H7 (cell line): Measurements from ENCODE around the gene CLSTN2. TPM values are rescaled to one million over a fixed set of nuclear protein-coding genes. Genes with fewer than 3 reads are reported as not detected.

Experiments used
- DNase-seq: peaks from one replicate; pipeline ENCODE4 v3.0.0; 2012
- H3K27me3 ChIP-seq: 2 replicates; pipeline ENCODE4 v1.6.0; 2011; ENCODE audit warnings: mild to moderate bottlenecking, low read length; ENCODE audit not compliant: control insufficient read depth, insufficient read depth
- H3K36me3 ChIP-seq: replicated peaks from 2 replicates; pipeline ENCODE4 v1.5.1; 2011; ENCODE audit warnings: low read length; ENCODE audit not compliant: control insufficient read depth, insufficient read depth
- H3K4me3 ChIP-seq: 2 replicates; pipeline ENCODE4 v1.5.1; 2011; ENCODE audit warnings: low read depth, mild to moderate bottlenecking, control low read depth, low read length, moderate library complexity; ENCODE audit not compliant: insufficient read depth
- total RNA-seq: library from RNA; depleted of rRNA; stranded (reverse); fragments of >200 nt; shearing (Covaris generic); gene quantifications from 2 replicates; pipeline ENCODE4 v1.2.3, GENCODE V29; 2014

The CLSTN2 gene
- total RNA-seq, 1 experiment from 2014 or later: 0.10 TPM

GRCh38 chr3:140319739-140320138 lies 384.8 kb downstream of the CLSTN2 start:
- no peak for DNase-seq
- no peak overlapping the region for H3K4me3 ChIP-seq
- no peaks in the 10 kb centered on the region; the same call in 1 of the 2 replicates for H3K27me3 ChIP-seq
- no peaks in the 10 kb centered on the region for H3K36me3 ChIP-seq

- Histone ChIP-seq H3K36me3 (no peaks in the 10 kb centered on the region), H3K4me3 (no peak overlapping the region), H3K27me3 (no peaks in the 10 kb centered on the region; the same call in 1 of the 2 replicates)
- DNase-seq: no peak
Measured at GRCh38 chr3:140323561-140323960, 388.6 kb downstream of the CLSTN2 start.

GRCh38 chr3:140332131-140332530 lies 397.1 kb downstream of the CLSTN2 start:
- Histone ChIP-seq H3K36me3 (no peaks in the 10 kb centered on the region), H3K4me3 (no peak overlapping the region), H3K27me3 (no peaks in the 10 kb centered on the region; the same call in 1 of the 2 replicates)
- no peak for DNase-seq

- Histone ChIP-seq H3K27me3 (no peaks in the 10 kb centered on the region; the same call in 1 of the 2 replicates), H3K36me3 (no peaks in the 10 kb centered on the region), H3K4me3 (no peak overlapping the region)
- no peak for DNase-seq
Measured at GRCh38 chr3:140334132-140334929, 399.3 kb downstream of the CLSTN2 start.

GRCh38 chr3:140336465-140336864 lies 401.5 kb downstream of the CLSTN2 start:
- DNase-seq: no peak
- Histone ChIP-seq H3K36me3 (no peaks in the 10 kb centered on the region), H3K4me3 (no peak overlapping the region), H3K27me3 (no peaks in the 10 kb centered on the region; the same call in 1 of the 2 replicates)

GRCh38 chr3:140338916-140339315 lies 403.9 kb downstream of the CLSTN2 start:
- DNase-seq: no peak
- Histone ChIP-seq H3K4me3 (no peak overlapping the region), H3K27me3 (no peaks in the 10 kb centered on the region; the same call in 1 of the 2 replicates), H3K36me3 (no peaks in the 10 kb centered on the region)

GRCh38 chr3:140341203-140341602 lies 406.2 kb downstream of the CLSTN2 start:
- Histone ChIP-seq H3K36me3 (no peaks in the 10 kb centered on the region), H3K27me3 (no peaks in the 10 kb centered on the region; the same call in 1 of the 2 replicates), H3K4me3 (no peak overlapping the region)
- DNase-seq: peak; percentile 4

- DNase-seq: peak; percentile 42
- no peaks in the 10 kb centered on the region for H3K27me3 ChIP-seq
- H3K4me3 ChIP-seq: no peak overlapping the region
- no peaks in the 10 kb centered on the region for H3K36me3 ChIP-seq
Measured at GRCh38 chr3:140341817-140342403, 406.9 kb downstream of the CLSTN2 start.

GRCh38 chr3:140342668-140343067 lies 407.7 kb downstream of the CLSTN2 start:
- DNase-seq: no peak
- H3K36me3 ChIP-seq: no peaks in the 10 kb centered on the region
- no peaks in the 10 kb centered on the region for H3K27me3 ChIP-seq
- H3K4me3 ChIP-seq: no peak overlapping the region

- Histone ChIP-seq H3K36me3 (no peaks in the 10 kb centered on the region), H3K27me3 (no peaks in the 10 kb centered on the region), H3K4me3 (no peak overlapping the region)
- DNase-seq: no peak
Measured at GRCh38 chr3:140343211-140344081, 408.5 kb downstream of the CLSTN2 start.

GRCh38 chr3:140344082-140344454 lies 409.1 kb downstream of the CLSTN2 start:
- Histone ChIP-seq H3K4me3 (no peak overlapping the region), H3K27me3 (no peaks in the 10 kb centered on the region), H3K36me3 (no peaks in the 10 kb centered on the region)
- no peak for DNase-seq

- no peak overlapping the region for H3K4me3 ChIP-seq
- DNase-seq: no peak
- no peaks in the 10 kb centered on the region for H3K36me3 ChIP-seq
- H3K27me3 ChIP-seq: no peaks in the 10 kb centered on the region
Measured at GRCh38 chr3:140344601-140345205, 409.7 kb downstream of the CLSTN2 start.

GRCh38 chr3:140347151-140347550 lies 412.2 kb downstream of the CLSTN2 start:
- Histone ChIP-seq H3K36me3 (no peaks in the 10 kb centered on the region), H3K27me3 (no peaks in the 10 kb centered on the region), H3K4me3 (no peak overlapping the region)
- DNase-seq: no peak

GRCh38 chr3:140349938-140350337 lies 415.0 kb downstream of the CLSTN2 start:
- Histone ChIP-seq H3K4me3 (no peak overlapping the region), H3K27me3 (no peaks in the 10 kb centered on the region), H3K36me3 (no peaks in the 10 kb centered on the region)
- no peak for DNase-seq
